Testis (tissue), 3 donors: Measurements from ENCODE around the gene RGS5. TPM values are rescaled to one million over a fixed set of nuclear protein-coding genes. Genes with fewer than 3 reads are reported as not detected.
"Not testable (repeated sequence)": the region's sequence is repeated elsewhere in the genome, so short reads cannot be mapped to it uniquely, and the experiment has no call there.

Experiments
- DNase-seq: peaks from one replicate; pipeline ENCODE4 v3.0.0-alpha.2; 2019
- H3K27ac ChIP-seq, 2 donors: fragments of 200-600 bp; sonication (generic); one replicate each; pipeline ENCODE4 v1.5.1; 2019
- H3K27me3 ChIP-seq: fragments of 200-600 bp; sonication (generic); one replicate; pipeline ENCODE4 v1.5.1; 2019
- H3K36me3 ChIP-seq: fragments of 200-600 bp; sonication (generic); one replicate; pipeline ENCODE4 v1.5.1; 2017; ENCODE audit warnings: low read depth; ENCODE audit errors: missing control alignments
- H3K4me1 ChIP-seq: fragments of 200-600 bp; sonication (generic); one replicate; pipeline ENCODE4 v1.5.1; 2019
- H3K4me3 ChIP-seq, 2 donors: fragments of 200-600 bp; sonication (generic); one replicate each; pipeline ENCODE4 v1.5.1; 2017 to 2019
- H3K9me3 ChIP-seq: fragments of 200-600 bp; sonication (generic); one replicate; pipeline ENCODE4 v1.5.1; 2017
- CTCF ChIP-seq, 3 experiments: fragments of 450-650 bp in 2 of 3; fragments of 200-600 bp in 1 of 3; sonication (generic) in 1 of 3; IDR thresholded peaks; one replicate each; pipeline ENCODE4 v1.5.1; 2016 to 2019; ENCODE audit warnings: antibody characterized with exemption in 3 of 3, mild to moderate bottlenecking in 2 of 3, moderate library complexity in 1 of 3
- POLR2A ChIP-seq: fragments of 450-650 bp; IDR thresholded peaks from one replicate; pipeline ENCODE4 v1.6.1; 2017; ENCODE audit warnings: antibody characterized with exemption, mild to moderate bottlenecking, moderate library complexity
- WGBS, 2 donors: methylation state at CpG; one replicate each; pipeline ENCODE4 v1.1.5; 2018; 5-methylcytosine and 5-hydroxymethylcytosine counted together
- intact Hi-C: fragments of 100-400 bp; cut with DNase I; formaldehyde crosslinking; loops from one replicate; pipeline ENCODE4 v1.15.1; 2023; ENCODE audit warnings: low total_unique reads
- polyA plus RNA-seq: library from polyadenylated mRNA; stranded (reverse); fragments of 350-450 nt; fragmentation: Illumina TruSeq; extraction: RNeasy Lipid Tissue Mini Kit (QIAGEN cat#74804); gene quantifications from one replicate; pipeline ENCODE4 v1.2.3, GENCODE V29; 2014; ENCODE audit warnings: low read depth, low replicate concordance; ENCODE audit not compliant: insufficient read depth
- total RNA-seq, 2 donors: library from RNA; depleted of rRNA; stranded (reverse); fragments of >200 nt; gene quantifications; one replicate each; pipeline ENCODE4 v1.2.3, GENCODE V29; 2016

The RGS5 gene
- total and polyA plus RNA-seq, 3 donors from 2014 or later, result 84.7 to 237 (median 214) TPM

GRCh38 chr1:163240705-163241104, 38.0 kb upstream of the RGS5 start:
- no peak for DNase-seq
- no peaks in the 10 kb centered on the region for H3K27me3 ChIP-seq
- no peak overlapping the region for H3K4me3 ChIP-seq
- intact Hi-C loops, result no loop called here
- no peak for TF ChIP-seq POLR2A
- TF ChIP-seq CTCF (IDR thresholded peaks at IDR 0.05), result no peak
- no peaks in the 10 kb centered on the region for H3K36me3 ChIP-seq
- no peak overlapping the region for H3K27ac ChIP-seq
- H3K9me3 ChIP-seq, result no peaks in the 10 kb centered on the region
- 88 to 99% methylated on average over 3 of the region's 3 CpGs for WGBS, 2 donors
- no peaks in the 10 kb centered on the region for H3K4me1 ChIP-seq

- H3K4me3 ChIP-seq, H3K36me3 ChIP-seq, H3K27ac ChIP-seq, H3K27me3 ChIP-seq, H3K9me3 ChIP-seq, DNase-seq, H3K4me1 ChIP-seq, intact Hi-C loops: not testable (repeated sequence)
- 94 to 95% methylated on average over 3 of the region's 3 CpGs for WGBS, 2 donors
Observed at GRCh38 chr1:163233643-163234042, 30.9 kb upstream of the RGS5 start.

GRCh38 chr1:163231385-163231784, 28.7 kb upstream of the RGS5 start:
- intact Hi-C loops, result no loop called here

GRCh38 chr1:163230827-163231226, 28.1 kb upstream of the RGS5 start:
- WGBS, 2 donors, result 66 to 77% methylated on average over 3 of the region's 3 CpGs
- H3K36me3 ChIP-seq, result no peaks in the 10 kb centered on the region
- no peak overlapping the region for H3K4me3 ChIP-seq
- TF ChIP-seq CTCF (IDR thresholded peaks at IDR 0.05) (no peak), POLR2A (no peak)
- peaks cover 5% of the 10 kb centered on the region for H3K4me1 ChIP-seq
- DNase-seq, result no peak
- intact Hi-C loops, result no loop called here
- H3K27me3 ChIP-seq, result no peaks in the 10 kb centered on the region
- H3K27ac ChIP-seq, result no peak overlapping the region
- H3K9me3 ChIP-seq, result no peaks in the 10 kb centered on the region

More at GRCh38 chr1:163231385-163231784, 28.7 kb upstream of the RGS5 start:
- H3K9me3 ChIP-seq, result no peaks in the 10 kb centered on the region
- H3K27ac ChIP-seq, result no peak overlapping the region
- H3K27me3 ChIP-seq, result no peaks in the 10 kb centered on the region
- WGBS, 2 donors, result 19 to 29% methylated on average over 2 of the region's 2 CpGs
- H3K4me1 ChIP-seq, result peaks cover 5% of the 10 kb centered on the region
- no peaks in the 10 kb centered on the region for H3K36me3 ChIP-seq
- no peak overlapping the region for H3K4me3 ChIP-seq
- no peak for TF ChIP-seq CTCF (IDR thresholded peaks at IDR 0.05)
- no peak for TF ChIP-seq POLR2A
- DNase-seq, result no peak

GRCh38 chr1:163228271-163228670, 25.6 kb upstream of the RGS5 start:
- 75 to 94% methylated on average over 3 of the region's 3 CpGs for WGBS, 2 donors
- H3K4me3 ChIP-seq, DNase-seq, intact Hi-C loops, H3K27me3 ChIP-seq, H3K36me3 ChIP-seq, H3K9me3 ChIP-seq, H3K27ac ChIP-seq, H3K4me1 ChIP-seq: not testable (repeated sequence)

GRCh38 chr1:163227126-163227525, 24.4 kb upstream of the RGS5 start:
- DNase-seq, result no peak
- no peaks in the 10 kb centered on the region for H3K9me3 ChIP-seq
- intact Hi-C loops, result no loop called here
- WGBS, 2 donors, result 77 to 94% methylated on average over 1 of the region's 1 CpG
- H3K27ac ChIP-seq, result no peak overlapping the region
- H3K4me3 ChIP-seq, result no peak overlapping the region
- no peak for TF ChIP-seq POLR2A
- TF ChIP-seq CTCF (IDR thresholded peaks at IDR 0.05), result no peak
- peaks cover 5% of the 10 kb centered on the region for H3K4me1 ChIP-seq
- no peaks in the 10 kb centered on the region for H3K36me3 ChIP-seq
- H3K27me3 ChIP-seq, result no peaks in the 10 kb centered on the region
